B cell (primary cell): ENCODE data around the gene EGR2. TPM values are rescaled to one million over a fixed set of nuclear protein-coding genes. Genes with fewer than 3 reads are reported as not detected.

Source experiments
- ATAC-seq: fragments of 200-7000 bp; cut with Tn5 transposase; one replicate; pipeline ENCODE4 v1.10.0; 2021; ENCODE audit warnings: low read depth, mild to moderate bottlenecking, moderate number of reproducible peaks, moderate library complexity
- CTCF ChIA-PET: fragments of 350-600 bp; sonication (Branson Sonifier 250); formaldehyde crosslinking; loops from one replicate; lab custom pipeline; 2021; ENCODE audit warnings: antibody characterized with exemption, inconsistent platforms; lab: Charles Lee
- POLR2A ChIA-PET: fragments of 350-600 bp; sonication (Branson Sonifier 250); formaldehyde crosslinking; loops from one replicate; lab custom pipeline; 2021; ENCODE audit warnings: antibody characterized with exemption; lab: Charles Lee
- DNase-seq: peaks from one replicate; pipeline ENCODE4 v3.0.0; 2013
- H2AFZ ChIP-seq: 2 replicates; pipeline ENCODE4 v1.6.1; 2012; ENCODE audit warnings: mild to moderate bottlenecking, low read depth, low read length; ENCODE audit not compliant: insufficient read depth, poor library complexity, severe bottlenecking
- H3K27ac ChIP-seq, 2 donors: 1 replicate in 1 of 2; 2 replicates in 1 of 2; pipeline ENCODE4 v1.5.1; 2012 to 2013; ENCODE audit warnings: low read length in 2 of 2, mild to moderate bottlenecking in 2 of 2, moderate library complexity in 1 of 2
- H3K27me3 ChIP-seq, 4 experiments: fragments of 200-600 bp in 1 of 4; sonication (generic) in 1 of 4; replicated peaks in 1 of 4; 1 replicate in 2 of 4; 2 replicates in 2 of 4; pipeline versions ENCODE4 v1.6.1 to v1.7.0; 2013 to 2016; ENCODE audit warnings: low read length in 3 of 4, mild to moderate bottlenecking in 2 of 4, mixed read lengths in 1 of 4, moderate library complexity in 1 of 4; ENCODE audit not compliant: insufficient read depth in 4 of 4, control insufficient read depth in 3 of 4; ENCODE audit errors: control extremely low read depth in 1 of 4
- H3K36me3 ChIP-seq, 2 experiments: replicated peaks in 1 of 2; 1 replicate in 1 of 2; 2 replicates in 1 of 2; pipeline versions ENCODE4 v1.6.1 to v1.7.1; 2013; ENCODE audit warnings: low read length in 1 of 2; ENCODE audit not compliant: insufficient read depth in 2 of 2, control insufficient read depth in 1 of 2; ENCODE audit errors: control extremely low read depth in 1 of 2, extremely low read depth in 1 of 2
- H3K4me1 ChIP-seq, 2 donors: fragments of 200-600 bp in 1 of 2; sonication (generic) in 1 of 2; 1 replicate in 1 of 2; 2 replicates in 1 of 2; pipeline versions ENCODE4 v1.5.1 to v1.6.1; 2013 to 2017; ENCODE audit warnings: low read length in 2 of 2; ENCODE audit not compliant: control insufficient read depth in 2 of 2, insufficient read depth in 2 of 2
- H3K4me2 ChIP-seq: replicated peaks from 2 replicates; pipeline ENCODE3; 2012; ENCODE audit warnings: mild to moderate bottlenecking, low read depth, low read length; ENCODE audit not compliant: poor library complexity, severe bottlenecking
- H3K4me3 ChIP-seq, 5 experiments: fragments of 200-600 bp in 1 of 5; sonication (generic) in 1 of 5; 1 replicate in 3 of 5; 2 replicates in 2 of 5; pipeline versions ENCODE4 v1.5.1 to v1.7.0; 2011 to 2016; ENCODE audit warnings: low read length in 4 of 5, mild to moderate bottlenecking in 4 of 5, low read depth in 2 of 5, control low read depth in 1 of 5, moderate library complexity in 1 of 5; ENCODE audit not compliant: insufficient read depth in 1 of 5; ENCODE audit errors: control extremely low read depth in 1 of 5, extremely low read depth in 1 of 5
- H3K79me2 ChIP-seq: fragments of 200-600 bp; sonication (generic); one replicate; pipeline ENCODE4 v1.6.0; 2016; ENCODE audit warnings: low read length; ENCODE audit not compliant: control insufficient read depth, insufficient read depth
- H3K9ac ChIP-seq: fragments of 200-600 bp; sonication (generic); 2 replicates; pipeline ENCODE4 v1.6.1; 2017; ENCODE audit warnings: mild to moderate bottlenecking, low read length, moderate library complexity
- H3K9me3 ChIP-seq, 3 donors: one replicate each; pipeline versions ENCODE4 v1.6.1 to v1.7.1; 2013; ENCODE audit warnings: low read length in 2 of 3; ENCODE audit not compliant: control insufficient read depth in 2 of 3, insufficient read depth in 1 of 3; ENCODE audit errors: control extremely low read depth in 1 of 3
- H4K20me1 ChIP-seq: 2 replicates; pipeline ENCODE4 v1.6.0; 2012; ENCODE audit warnings: mild to moderate bottlenecking, low read length; ENCODE audit not compliant: insufficient read depth, control insufficient read depth, poor library complexity, severe bottlenecking
- H3K27ac Mint-ChIP-seq: one replicate; pipeline ENCODE4 v1.8.0; 2021; ENCODE audit warnings: mixed read lengths
- H3K27me3 Mint-ChIP-seq: one replicate; pipeline ENCODE4 v1.8.0; 2021; ENCODE audit warnings: mixed read lengths
- H3K4me1 Mint-ChIP-seq: one replicate; pipeline ENCODE4 v1.8.0; 2021; ENCODE audit warnings: mixed read lengths
- H3K4me3 Mint-ChIP-seq: one replicate; pipeline ENCODE4 v1.8.0; 2021; ENCODE audit warnings: mixed read lengths
- H3K9me3 Mint-ChIP-seq: one replicate; pipeline ENCODE4 v1.8.0; 2022; ENCODE audit warnings: mixed read lengths; ENCODE audit not compliant: insufficient read depth
- CTCF ChIP-seq: fragments of 200-600 bp; IDR thresholded peaks from one replicate; pipeline ENCODE4 v1.8.0; 2022; ENCODE audit warnings: antibody characterized with exemption, mild to moderate bottlenecking
- EZH2 ChIP-seq: IDR thresholded peaks from 2 replicates; pipeline ENCODE4 v1.6.1; 2012; ENCODE audit warnings: borderline replicate concordance, low read depth, mild to moderate bottlenecking, moderate library complexity, low read length; ENCODE audit not compliant: insufficient read depth, poor library complexity, severe bottlenecking
- WGBS: methylation state at CpG from one replicate; pipeline ENCODE4 v1.1.5; 2013; ENCODE audit warnings: missing lambda C conversion rate; ENCODE audit not compliant: insufficient coverage; 5-methylcytosine and 5-hydroxymethylcytosine counted together
- intact Hi-C: fragments of 100-400 bp; cut with micrococcal nuclease; formaldehyde crosslinking; loops from one replicate; pipeline ENCODE4 v1.10.0; 2022
- polyA plus RNA-seq: library from polyadenylated mRNA; depleted of rRNA; stranded (reverse); fragments of >200 nt; gene quantifications from 2 replicates; pipeline ENCODE4 v1.2.3, GENCODE V29; 2012
- total RNA-seq, 2 donors: library from RNA; stranded (reverse); fragments of 120-200 nt in 1 of 2; gene quantifications; 1 replicate in 1 of 2; 2 replicates in 1 of 2; pipeline versions ENCODE4 v1.2.3 to v1.2.4, GENCODE V29; 2013 to 2022

EGR2 gene
- total and polyA plus RNA-seq, 2 donors (not counting 1 experiment from before 2014, with no cell fraction given) = 6.3 to 10.9 TPM

GRCh38 chr10:62819141-62819920 is 3.2 kb upstream of the EGR2 start:
- Mint-ChIP-seq H3K27ac (no peak overlapping the region), H3K4me1 (peaks cover 34% of the 10 kb centered on the region), H3K27me3 (peaks cover 7% of the 10 kb centered on the region), H3K4me3 (peak overlapping the region; percentile 71), H3K9me3 (no peaks in the 10 kb centered on the region)
- Histone ChIP-seq H3K4me1 (peaks cover 27 to 35% of the 10 kb centered on the region in 2 donors), H3K9me3 (no peaks in the 10 kb centered on the region), H3K36me3 (no peaks in the 10 kb centered on the region), H3K4me2 (peak overlapping the region; percentile 100), H2AFZ (peak overlapping the region; percentile 87), H3K27me3 (peaks cover 0 to 33% (median 9%) of the 10 kb centered on the region in 4 experiments), H3K4me3 (peak overlapping the region in 1 of 5 experiments; percentile 84), H3K27ac (no peak overlapping the region), H4K20me1 (peaks cover 5% of the 10 kb centered on the region), H3K79me2 (peaks cover 16% of the 10 kb centered on the region), H3K9ac (peak overlapping the region; percentile 79)
- ATAC-seq (no peak), DNase-seq (no peak)
- TF ChIP-seq CTCF (no peak), EZH2 (no peak)
- WGBS = 50% methylated on average over 13 of the region's 19 CpGs
- POLR2A ChIA-PET = interaction anchor here (0.6 kb wide), 1 partner anchor 341 kb away, joined by 3 read pairs; no protein-coding TSS in a partner anchor
- intact Hi-C loops = loop anchor here (2.0 to 10.0 kb wide), 7 partner anchors 87 to 917 kb away; partner anchors contain the start of genes ARID5B and RTKN2
- CTCF ChIA-PET = interaction anchor here (1.2 to 9.3 kb wide), 19 partner anchors 9 to 901 kb away, joined by 3 to 204 read pairs (median 13); partner anchors contain the start of gene ADO
